ENCODE measurements around the gene VAMP1. TPM values are rescaled to one million over a fixed set of nuclear protein-coding genes. Genes with fewer than 3 reads are reported as not detected.
A peak's percentile ranks its signal among the peaks of the same experiment; 100 is the strongest.

The VAMP1 gene
- total and polyA plus RNA-seq, 2 of the 8 experiments (the other 6 are each of a cell fraction or from before 2014, with no cell fraction given), result 10.8 to 23.1 TPM

- peaks cover 4% of the 10 kb centered on the region in 2 experiments for H4K20me1 ChIP-seq (replicated peaks in 1 of 2; ENCODE audit: control insufficient read depth in 1 of 2, insufficient read depth in 2 of 2, low read length in 2 of 2)
- H2BK20ac ChIP-seq (ENCODE audit: low read length), result no peak within 1 kb of the TSS
- H3K4me3 ChIP-seq (ENCODE audit: extremely low read depth in 1 of 4, insufficient read depth in 2 of 4, low read depth in 3 of 4, low read length in 4 of 4), result peak within 1 kb of the TSS; percentile 84 to 98 (median 90)
- DNase-seq (ENCODE audit: low read depth in 1 of 2, low spot score in 2 of 2), result peak; percentile 86 to 91
- H2AFZ ChIP-seq (ENCODE audit: low read length), result peak within 1 kb of the TSS; percentile 71; the same call in 1 of the 2 replicates
- peak within 1 kb of the TSS; percentile 99 for H2BK5ac ChIP-seq (ENCODE audit: low read depth, low read length)
- no peaks in the 10 kb centered on the region for H3K27me3 ChIP-seq (replicated peaks in 1 of 4; ENCODE audit: control insufficient read depth in 3 of 4, extremely low read depth in 1 of 4, insufficient read depth in 3 of 4, low read length in 3 of 4)
- ChIA-PET CTCF (ENCODE audit: partially characterized antibody) (interaction anchor here (0.7 to 3.0 kb wide), 9 partner anchors 11 to 155 kb away, joined by 3 to 15 read pairs (median 3); partner anchors contain the start of gene VAMP1), POLR2A (ENCODE audit: partially characterized antibody) (interaction anchor here (0.7 to 3.9 kb wide), 27 partner anchors 8 to 480 kb away, joined by 3 to 39 read pairs (median 4); partner anchors contain the start of genes CDCA3, GAPDH, SPSB2 and VAMP1)
- H3K79me2 ChIP-seq (ENCODE audit: control insufficient read depth in 1 of 2, insufficient read depth in 2 of 2, low read length in 2 of 2), result peaks cover 0 to 38% of the 10 kb centered on the region in 2 experiments; a peak in 3 of 4 replicates
- H3K56ac ChIP-seq (replicated peaks; ENCODE audit: insufficient read length, low read depth, low read length), result peak within 1 kb of the TSS; percentile 82
- no peaks in the 10 kb centered on the region for H3K9me3 ChIP-seq (ENCODE audit: insufficient read depth in 2 of 2, low read depth in 1 of 2, low read length in 1 of 2)
- no peak within 1 kb of the TSS for H2AK5ac ChIP-seq (ENCODE audit: low read depth, low read length)
- H3K14ac ChIP-seq (ENCODE audit: insufficient read length), result no peak within 1 kb of the TSS
- H3K27ac ChIP-seq (ENCODE audit: low read depth, low read length), result peak within 1 kb of the TSS; percentile 81
- H3K4me2 ChIP-seq (ENCODE audit: insufficient read depth in 1 of 2, low read depth in 2 of 2, low read length in 2 of 2), result peak within 1 kb of the TSS; percentile 88 to 95
- peaks cover 7% of the 10 kb centered on the region for H3K23me2 ChIP-seq (ENCODE audit: low read depth, low read length)
- peaks cover 0 to 6% (median 4%) of the 10 kb centered on the region in 4 experiments; a peak in 4 of 7 replicates for H3K4me1 ChIP-seq (replicated peaks in 1 of 4; ENCODE audit: control insufficient read depth in 3 of 4, insufficient read depth in 4 of 4, low read length in 3 of 4)
- no peak for FAIRE-seq
- peak within 1 kb of the TSS; percentile 76 for H3K18ac ChIP-seq (ENCODE audit: extremely low read depth, low read length)
- H3K4ac ChIP-seq (replicated peaks; ENCODE audit: insufficient read length, low read depth, low read length), result peak within 1 kb of the TSS; percentile 73
- H2BK12ac ChIP-seq (ENCODE audit: low read depth, low read length), result peak within 1 kb of the TSS; percentile 99
- peak within 1 kb of the TSS; percentile 39; the same call in 1 of the 2 replicates for H4K8ac ChIP-seq (ENCODE audit: extremely low read depth, insufficient read depth, low read length)
- peak within 1 kb of the TSS; percentile 48 for H4K91ac ChIP-seq (replicated peaks; ENCODE audit: insufficient read length, low read length)
- peak within 1 kb of the TSS; percentile 55 to 97 (median 82) for H3K9ac ChIP-seq (replicated peaks in 1 of 4; ENCODE audit: extremely low read depth in 1 of 4, low read depth in 3 of 4, low read length in 3 of 4)
- H3K79me1 ChIP-seq (ENCODE audit: low read depth, low read length), result peaks cover 3% of the 10 kb centered on the region
- peak within 1 kb of the TSS; percentile 24; the same call in 1 of the 2 replicates for H2BK15ac ChIP-seq (ENCODE audit: low read length)
- peak within 1 kb of the TSS; percentile 82 for H4K5ac ChIP-seq (ENCODE audit: insufficient read length, low read depth, low read length)
- no peak within 1 kb of the TSS for H3K23ac ChIP-seq (ENCODE audit: insufficient read length)
- peaks cover 5 to 33% (median 17%) of the 10 kb centered on the region in 4 experiments; a peak in 7 of 8 replicates for H3K36me3 ChIP-seq (ENCODE audit: control insufficient read depth in 2 of 4, insufficient read depth in 4 of 4, low read length in 3 of 4)
- H2BK120ac ChIP-seq (replicated peaks; ENCODE audit: low read depth, low read length), result peak within 1 kb of the TSS; percentile 50
- 2% methylated on average over 43 of the region's 49 CpGs; no CpG with 5 or more reads in 1 of the 2 experiments for WGBS, 2 experiments (ENCODE audit: extremely low coverage in 1 of 2, insufficient coverage in 1 of 2, insufficient read length in 1 of 2, insufficient replicate concordance in 2 of 2, low coverage in 1 of 2, low lambda C conversion rate in 2 of 2, missing lambda C conversion rate in 1 of 2)
- TF ChIP-seq MAX (IDR thresholded peaks at IDR 0.05) (peak; percentile 61; the same call in 1 of the 2 replicates), POLR2A (IDR thresholded peaks at IDR 0.05; ENCODE audit: control extremely low read depth in 1 of 2, low read depth in 2 of 2, low read length in 2 of 2) (peak; percentile 72 to 76), SRF (IDR thresholded peaks at IDR 0.05; ENCODE audit: low read depth, low read length) (no peak), HDAC6 (IDR thresholded peaks at IDR 0.05; ENCODE audit: low read depth, low read length) (no peak), SUZ12 (IDR thresholded peaks at IDR 0.05; ENCODE audit: low read length) (no peak), ZNF274 (IDR thresholded peaks at IDR 0.05; ENCODE audit: borderline replicate concordance, extremely low read depth, low read length) (no peak), KDM1A (IDR thresholded peaks at IDR 0.05; ENCODE audit: borderline replicate concordance, low read length) (no peak), ATF3 (IDR thresholded peaks at IDR 0.05; ENCODE audit: insufficient read depth, low read depth, low read length) (no peak), PHF8 (conservative IDR thresholded peaks at IDR 0.05; ENCODE audit: low read depth, low read length) (peak; percentile 33), RBBP5 (IDR thresholded peaks at IDR 0.05; ENCODE audit: borderline replicate concordance, low read depth, low read length) (0 out of 2 replicates have a peak, but pooled peaks have one; percentile 58)
Observed at GRCh38 chr12:6493497-6494257, 23.2 kb upstream of the VAMP1 start, which contains the start of gene NCAPD2. Gene NCAPD2 (plus strand): TSS chr12:6494102. CDS start chr12:6495099, 997 bp downstream.

Data from H1 (cell line).